Fibroblast of villous mesenchyme (primary cell): ENCODE measurements around the gene KLHL17. TPM values are rescaled to one million over a fixed set of nuclear protein-coding genes. Genes with fewer than 3 reads are reported as not detected.
"Not testable (repeated sequence)": the region's sequence is repeated elsewhere in the genome, so short reads cannot be mapped to it uniquely, and the experiment has no call there.

Experiments
- DNase-seq: peaks from one replicate; pipeline ENCODE4 v3.0.0-alpha.2; 2010; ENCODE audit warnings: low read depth
- H3K4me3 ChIP-seq: 2 replicates; pipeline ENCODE4 v1.5.1; 2011; ENCODE audit warnings: low read depth, mild to moderate bottlenecking, low read length
- total RNA-seq: library from RNA; depleted of rRNA; stranded (reverse); fragments of >200 nt; gene quantifications from 2 replicates; pipeline ENCODE4 v1.2.3, GENCODE V29; 2012
- TF ChIP-seq, protein P1 (sequence below): IDR thresholded peaks from 2 replicates; pipeline ENCODE4 v1.5.1; 2012; ENCODE audit warnings: low read depth, mild to moderate bottlenecking, low read length; ENCODE audit not compliant: insufficient read depth

KLHL17 gene
- total RNA-seq, 1 donor = 6.0 TPM

DNA sequence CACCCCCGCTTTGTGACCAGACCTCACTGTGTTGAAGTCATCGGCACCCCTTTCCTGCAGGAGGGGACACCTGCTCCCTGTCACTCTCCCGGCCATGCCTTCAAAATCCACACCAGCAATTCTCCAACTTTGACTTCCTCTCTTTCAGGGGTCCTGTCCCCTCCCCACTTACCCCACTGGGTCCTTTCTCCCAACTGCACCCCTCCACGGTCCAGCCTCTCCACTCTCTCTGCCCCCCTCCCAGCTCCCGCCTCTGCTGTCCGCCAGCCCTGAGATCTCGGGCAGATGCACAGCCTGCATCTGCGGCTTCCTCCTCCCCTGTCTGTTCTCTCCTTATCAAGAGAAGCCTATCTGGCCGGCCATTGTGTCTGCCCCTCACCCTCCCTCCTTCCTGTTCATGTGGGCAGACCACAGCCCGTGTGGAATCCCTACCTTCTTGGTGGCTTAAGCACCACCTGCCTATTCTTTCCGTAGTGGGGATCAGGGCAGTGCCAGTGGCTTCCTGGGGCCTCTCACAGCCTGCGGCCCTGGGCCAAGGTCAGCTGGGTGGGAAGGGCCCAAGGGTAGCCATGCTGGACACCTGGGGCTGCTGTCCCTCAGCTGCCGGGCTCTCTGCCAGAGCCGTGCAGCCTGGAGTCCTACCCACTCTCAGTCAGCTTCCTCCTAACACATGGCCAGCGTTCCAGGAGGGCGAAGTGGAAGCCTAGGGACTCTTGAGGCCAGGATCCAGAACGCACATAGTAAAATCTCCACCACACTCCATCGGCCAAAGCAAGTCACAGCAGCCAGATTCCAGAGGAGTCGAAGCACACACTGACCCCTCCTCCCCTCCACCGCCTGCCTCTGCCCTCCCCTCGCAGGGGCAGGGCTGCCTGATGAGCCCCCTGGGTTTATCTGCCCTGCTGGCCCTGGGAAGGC is 44.7 kb downstream of the KLHL17 start:
- TF ChIP-seq, protein P1, sequence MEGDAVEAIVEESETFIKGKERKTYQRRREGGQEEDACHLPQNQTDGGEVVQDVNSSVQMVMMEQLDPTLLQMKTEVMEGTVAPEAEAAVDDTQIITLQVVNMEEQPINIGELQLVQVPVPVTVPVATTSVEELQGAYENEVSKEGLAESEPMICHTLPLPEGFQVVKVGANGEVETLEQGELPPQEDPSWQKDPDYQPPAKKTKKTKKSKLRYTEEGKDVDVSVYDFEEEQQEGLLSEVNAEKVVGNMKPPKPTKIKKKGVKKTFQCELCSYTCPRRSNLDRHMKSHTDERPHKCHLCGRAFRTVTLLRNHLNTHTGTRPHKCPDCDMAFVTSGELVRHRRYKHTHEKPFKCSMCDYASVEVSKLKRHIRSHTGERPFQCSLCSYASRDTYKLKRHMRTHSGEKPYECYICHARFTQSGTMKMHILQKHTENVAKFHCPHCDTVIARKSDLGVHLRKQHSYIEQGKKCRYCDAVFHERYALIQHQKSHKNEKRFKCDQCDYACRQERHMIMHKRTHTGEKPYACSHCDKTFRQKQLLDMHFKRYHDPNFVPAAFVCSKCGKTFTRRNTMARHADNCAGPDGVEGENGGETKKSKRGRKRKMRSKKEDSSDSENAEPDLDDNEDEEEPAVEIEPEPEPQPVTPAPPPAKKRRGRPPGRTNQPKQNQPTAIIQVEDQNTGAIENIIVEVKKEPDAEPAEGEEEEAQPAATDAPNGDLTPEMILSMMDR = no peak
- peak; percentile 60 for DNase-seq
- H3K4me3 ChIP-seq = no peak overlapping the region

DNA sequence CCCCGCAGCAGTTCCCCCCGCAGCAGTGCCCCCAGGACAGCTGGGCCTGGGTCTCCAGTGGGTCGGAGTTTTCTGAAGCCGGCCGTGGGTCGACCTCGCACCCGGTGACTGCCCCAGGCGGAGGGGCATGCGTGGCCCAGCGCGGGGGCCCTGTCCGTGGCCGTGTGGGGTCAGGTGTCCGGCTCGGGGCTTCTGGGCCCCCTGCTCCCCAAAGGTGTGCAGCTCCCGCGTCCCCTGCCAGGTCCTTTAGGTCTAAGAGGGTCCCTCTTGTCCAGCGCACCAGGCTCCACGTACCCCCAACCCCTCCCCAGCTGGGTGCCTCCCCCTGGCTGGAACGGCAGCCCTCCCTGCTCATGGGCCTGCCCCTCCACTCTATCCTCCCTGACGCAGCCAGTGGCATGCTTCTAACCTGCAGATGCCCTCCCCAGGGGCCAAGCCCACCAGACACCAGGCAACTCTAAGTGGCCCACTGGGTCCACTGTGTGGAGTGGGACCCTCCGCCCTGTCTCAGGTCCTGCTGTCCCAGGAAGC is 45.5 kb downstream of the KLHL17 start:
- no peak for DNase-seq
- H3K4me3 ChIP-seq = no peak overlapping the region
- TF ChIP-seq, protein P1 = no peak

- TF ChIP-seq, protein P1 = no peak
- no peak for DNase-seq
- no peak overlapping the region for H3K4me3 ChIP-seq
Observed at GRCh38 chr1:1006305-1007159, 46.1 kb downstream of the KLHL17 start.

- DNase-seq, H3K4me3 ChIP-seq: not testable (repeated sequence)
Observed at GRCh38 chr1:1010131-1010530, 49.7 kb downstream of the KLHL17 start.

DNA sequence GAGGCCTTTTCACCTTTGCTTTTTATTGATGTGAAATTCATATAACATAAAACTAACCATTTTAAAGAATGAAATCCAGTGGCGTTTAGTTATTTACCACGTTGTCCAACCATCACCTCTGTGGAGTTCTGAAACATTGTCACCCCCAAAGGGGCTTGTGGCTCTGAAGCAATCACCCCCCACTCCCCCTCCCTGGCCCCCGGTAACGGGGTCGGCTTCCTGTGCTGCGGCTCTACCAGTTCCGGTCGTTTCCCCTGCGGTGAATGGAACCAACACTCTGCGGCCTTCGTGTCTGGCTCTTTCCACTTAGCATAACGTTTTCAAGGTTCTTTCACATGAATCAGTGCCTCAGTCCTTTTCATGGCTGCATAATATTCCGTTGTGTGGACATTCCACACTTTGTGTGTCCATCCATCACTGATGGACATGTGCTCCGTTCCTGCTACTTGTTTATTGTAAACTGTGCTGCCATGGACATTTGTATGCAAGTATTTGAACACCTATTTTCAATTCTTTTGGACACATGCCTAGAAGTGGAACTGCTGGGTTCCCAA is 51.1 kb downstream of the KLHL17 start:
- TF ChIP-seq, protein P1 = no peak
- no peak overlapping the region for H3K4me3 ChIP-seq
- DNase-seq = no peak

DNA sequence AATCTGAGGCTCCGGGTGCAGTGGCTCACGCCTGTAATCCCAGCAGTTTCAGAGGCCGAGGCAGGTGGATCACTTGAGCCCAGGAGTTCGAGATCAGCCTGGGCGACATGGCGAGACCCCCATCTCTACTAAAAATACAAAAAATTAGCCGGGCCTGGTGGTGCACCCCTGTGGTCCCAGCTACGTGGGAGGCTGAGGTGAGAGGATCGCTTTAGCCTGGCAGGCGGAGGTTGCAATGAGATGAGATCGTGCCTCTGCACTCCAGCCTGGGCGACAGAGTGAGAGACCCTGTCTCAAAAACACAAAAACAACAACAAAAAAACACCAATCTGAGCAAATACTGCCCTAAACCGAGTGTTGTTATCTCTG is 52.3 kb downstream of the KLHL17 start:
- not testable (repeated sequence) for DNase-seq
- peak overlapping the region; percentile 80 for H3K4me3 ChIP-seq

DNA sequence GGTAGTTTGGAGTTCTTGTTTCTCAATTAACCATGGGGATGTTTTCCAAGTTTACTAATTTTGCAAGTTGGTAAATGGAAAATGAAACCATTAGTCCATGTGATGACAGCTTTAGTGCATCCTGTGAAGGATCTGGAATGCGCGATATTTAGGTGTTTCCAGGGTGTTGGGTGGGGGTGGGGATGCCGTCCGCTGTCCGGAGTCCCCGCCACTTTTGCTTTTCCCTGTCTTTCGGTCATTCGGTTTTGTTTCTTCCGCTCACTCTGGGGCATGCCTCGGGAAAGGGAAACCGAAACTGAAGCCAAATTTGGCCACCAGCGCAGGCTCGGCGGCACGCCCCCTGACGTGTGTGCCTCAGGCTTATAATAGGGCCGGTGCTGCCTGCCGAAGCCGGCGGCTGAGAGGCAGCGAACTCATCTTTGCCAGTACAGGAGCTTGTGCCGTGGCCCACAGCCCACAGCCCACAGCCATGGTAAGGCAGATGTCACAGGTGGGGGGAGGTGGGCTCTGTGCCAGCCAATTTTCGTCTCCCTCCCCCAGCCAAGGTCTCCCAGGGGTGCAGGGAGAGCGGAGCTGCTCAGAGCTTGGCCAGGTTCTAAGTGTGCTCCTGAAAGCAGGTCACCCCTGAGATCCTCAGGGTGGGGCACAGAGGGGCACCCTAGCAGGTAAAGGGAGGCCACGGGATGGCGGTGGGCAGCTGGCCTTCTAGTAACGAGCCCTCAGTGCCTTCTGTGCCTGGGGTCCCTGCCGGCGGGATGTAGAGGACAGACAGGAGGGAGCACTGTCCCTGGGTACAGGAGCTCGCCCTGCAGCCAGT is 52.9 kb downstream of the KLHL17 start, which contains the start of gene ISG15:
ISG15 (plus strand) TSS at position 393 of the 817 bp plus-strand sequence; CDS start at position 470, 77 bp downstream.
- H3K4me3 ChIP-seq = peak within 1 kb of the TSS; percentile 80
- DNase-seq = peak; percentile 93
- TF ChIP-seq, protein P1 = no peak
